HG03520 (cell line): ENCODE data around the gene NFE2.

Experiments used
- ATAC-seq: cut with Tn5 transposase; IDR thresholded peaks from one replicate; pipeline ENCODE4 v1.9.1; 2021; ENCODE audit warnings: mild to moderate bottlenecking, moderate library complexity; ENCODE audit not compliant: unreplicated experiment

Gene NFE2

DNA sequence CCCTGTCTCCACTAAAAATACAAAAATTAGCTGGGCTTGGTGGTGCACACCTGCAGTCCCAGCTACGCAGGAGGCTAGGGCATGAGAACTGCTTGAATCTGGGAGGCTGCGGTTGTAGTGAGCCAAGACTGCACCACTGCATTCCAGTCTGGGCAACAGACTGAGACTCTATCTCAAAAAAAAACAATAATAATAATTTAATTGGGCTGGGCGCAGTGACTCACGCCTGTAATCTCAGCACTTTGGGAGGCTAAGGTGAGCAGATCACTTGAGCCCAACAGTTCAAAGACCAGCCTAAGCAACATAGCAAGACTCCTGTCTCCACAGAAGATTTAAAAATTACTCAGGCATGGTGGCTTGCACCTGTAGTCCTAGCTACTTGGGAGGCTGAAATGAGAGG is 47.6 kb downstream of the NFE2 start:
- ATAC-seq: no peak

DNA sequence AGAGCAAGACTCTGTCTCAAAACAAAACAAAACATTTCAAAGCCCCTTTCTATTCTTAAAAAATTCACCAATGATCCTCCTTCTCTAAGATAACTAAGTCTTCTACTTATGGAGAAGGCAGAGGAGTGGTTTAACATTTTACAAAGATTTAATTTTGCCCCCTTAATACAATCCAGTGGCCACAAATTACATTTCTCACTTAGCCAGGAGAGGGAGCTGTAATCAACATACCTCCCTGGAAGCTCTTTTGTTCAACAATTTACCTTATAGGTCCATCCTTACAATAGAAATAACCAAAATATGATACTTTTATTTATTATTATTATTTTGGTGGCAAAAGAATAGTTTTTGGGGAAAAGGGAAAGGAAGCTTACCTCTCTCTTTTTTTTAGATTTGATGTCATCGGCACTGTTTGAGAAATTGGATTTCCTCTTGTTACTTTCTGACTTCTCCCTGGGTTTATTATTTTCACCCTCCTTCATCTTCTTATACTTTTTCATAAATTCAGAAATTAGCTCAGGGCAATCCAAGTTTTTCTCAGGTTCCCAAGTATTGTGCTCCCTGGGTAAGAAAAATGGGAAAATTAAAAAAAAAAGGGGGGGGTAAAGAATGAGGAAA is 49.0 kb downstream of the NFE2 start:
- ATAC-seq: no peak

DNA sequence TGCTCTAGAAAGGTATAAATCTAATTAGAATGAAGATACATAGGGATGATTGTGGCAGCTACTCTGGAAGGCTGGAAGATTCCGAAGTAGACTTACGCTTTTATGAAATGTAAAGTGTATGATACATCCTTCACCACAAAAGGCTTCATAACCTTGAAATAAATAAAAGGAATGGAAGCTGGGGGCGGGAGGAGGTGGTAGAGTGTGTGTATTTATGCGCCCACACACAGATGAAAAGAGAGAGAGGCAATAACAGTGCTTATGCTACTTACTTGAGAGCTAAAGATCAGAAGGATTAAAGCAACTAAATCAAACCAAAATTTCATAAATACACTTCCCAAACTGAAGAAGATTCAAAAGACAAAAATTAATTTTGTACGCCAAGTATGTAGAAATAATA is 51.3 kb downstream of the NFE2 start:
- ATAC-seq: no peak

DNA sequence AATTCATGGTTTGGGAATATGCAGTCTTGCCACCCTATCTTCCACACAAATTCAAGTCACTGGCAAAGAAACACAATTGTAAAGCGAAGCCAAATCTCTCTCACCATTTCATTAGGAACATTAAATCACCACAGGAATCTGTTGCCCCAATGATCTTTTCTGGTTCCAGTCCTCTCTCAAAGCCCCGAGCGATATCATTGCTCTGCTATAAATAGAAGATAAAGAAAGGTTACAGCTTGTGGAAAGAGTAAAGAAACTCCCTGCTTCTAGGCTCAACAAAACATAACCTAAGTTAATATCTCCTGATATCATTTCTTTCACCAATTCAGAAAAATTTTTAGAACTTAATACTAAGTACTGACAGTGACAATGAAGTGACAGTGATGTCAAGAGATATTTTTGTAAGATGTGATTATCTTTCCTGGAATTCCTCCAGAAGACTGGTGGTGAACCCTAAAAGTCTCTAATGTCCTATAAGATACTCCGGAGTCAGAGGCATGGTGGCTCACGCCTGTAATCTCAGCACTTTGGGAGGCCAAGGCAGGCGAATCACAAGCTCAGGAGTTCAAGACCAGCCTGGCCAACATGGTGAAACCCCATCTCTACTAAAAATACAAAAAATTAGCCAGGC is 54.7 kb downstream of the NFE2 start:
- ATAC-seq: no peak
